Thoracic aorta (tissue), 2 donors: ENCODE results near the gene PITPNC1. TPM values are rescaled to one million over a fixed set of nuclear protein-coding genes. Genes with fewer than 3 reads are reported as not detected.
"Not testable (repeated sequence)": the region's sequence is repeated elsewhere in the genome, so short reads cannot be mapped to it uniquely, and the experiment has no call there.

Source experiments
- ATAC-seq: fragments of 150-250 bp; one replicate; pipeline ENCODE4 v1.8.0; 2017; ENCODE audit warnings: low read depth; ENCODE audit not compliant: insufficient number of reproducible peaks, low FRiP score
- DNase-seq: peaks from one replicate; pipeline ENCODE4 v3.0.0-alpha.2; 2020; ENCODE audit warnings: low spot score
- H3K27ac ChIP-seq, 2 donors: fragments of 200-600 bp; sonication (generic); 1 replicate in 1 of 2; 2 replicates in 1 of 2; pipeline ENCODE4 v1.5.1; 2016; ENCODE audit warnings: mild to moderate bottlenecking in 2 of 2, moderate library complexity in 2 of 2
- H3K27me3 ChIP-seq: fragments of 200-600 bp; sonication (generic); replicated peaks from 2 replicates; pipeline ENCODE4 v1.6.0; 2016; ENCODE audit warnings: mild to moderate bottlenecking; ENCODE audit not compliant: insufficient read depth
- H3K36me3 ChIP-seq: fragments of 200-600 bp; sonication (generic); one replicate; pipeline ENCODE4 v1.5.1; 2016
- H3K4me1 ChIP-seq, 2 donors: fragments of 200-600 bp; sonication (generic); 1 replicate in 1 of 2; 2 replicates in 1 of 2; pipeline versions ENCODE4 v1.5.1 to v1.6.0; 2016; ENCODE audit warnings: low read depth in 2 of 2, mild to moderate bottlenecking in 1 of 2; ENCODE audit not compliant: control insufficient read depth in 1 of 2
- H3K4me3 ChIP-seq: fragments of 200-600 bp; sonication (generic); 2 replicates; pipeline ENCODE4 v1.5.1; 2016; ENCODE audit warnings: mild to moderate bottlenecking
- H3K9me3 ChIP-seq: fragments of 200-600 bp; sonication (generic); 2 replicates; pipeline ENCODE4 v1.5.1; 2016
- CTCF ChIP-seq: fragments of 200-600 bp; sonication (generic); IDR thresholded peaks from one replicate; pipeline ENCODE4 v1.5.1; 2019; ENCODE audit warnings: antibody characterized with exemption
- total RNA-seq, 2 donors: library from RNA; depleted of rRNA; stranded (reverse); fragments of >200 nt; gene quantifications; one replicate each; pipeline versions ENCODE4 v1.1.0 to v1.2.3, GENCODE V29; 2016

Gene PITPNC1
- total RNA-seq, 2 donors from 2014 or later, result 8.4 to 28.8 TPM

- TF ChIP-seq CTCF, result no peak
- no peak for ATAC-seq
- Histone ChIP-seq H3K36me3 (no peaks in the 10 kb centered on the region), H3K4me3 (no peak overlapping the region), H3K9me3 (no peaks in the 10 kb centered on the region), H3K27me3 (no peaks in the 10 kb centered on the region), H3K27ac (no peak overlapping the region), H3K4me1 (no peaks in the 10 kb centered on the region)
- DNase-seq, result no peak
Measured at GRCh38 chr17:67629971-67630320, 252.9 kb downstream of the PITPNC1 start.

- H3K4me3 ChIP-seq, H3K9me3 ChIP-seq, H3K4me1 ChIP-seq, H3K36me3 ChIP-seq, H3K27ac ChIP-seq, ATAC-seq, H3K27me3 ChIP-seq, DNase-seq: not testable (repeated sequence)
Measured at GRCh38 chr17:67630836-67631235, 253.8 kb downstream of the PITPNC1 start.

- no peak overlapping the region for H3K4me3 ChIP-seq
- no peak for TF ChIP-seq CTCF
- no peak overlapping the region for H3K27ac ChIP-seq
- no peak for ATAC-seq
- H3K4me1 ChIP-seq, result no peaks in the 10 kb centered on the region
- H3K27me3 ChIP-seq, result no peaks in the 10 kb centered on the region
- DNase-seq, result no peak
- H3K9me3 ChIP-seq, result no peaks in the 10 kb centered on the region
- no peaks in the 10 kb centered on the region for H3K36me3 ChIP-seq
Measured at GRCh38 chr17:67632141-67632540, 255.1 kb downstream of the PITPNC1 start.

GRCh38 chr17:67633751-67634211, 256.7 kb downstream of the PITPNC1 start:
- H3K27me3 ChIP-seq, result no peaks in the 10 kb centered on the region
- no peak overlapping the region for H3K4me3 ChIP-seq
- no peaks in the 10 kb centered on the region for H3K4me1 ChIP-seq
- no peak for TF ChIP-seq CTCF
- no peak for DNase-seq
- ATAC-seq, result no peak
- H3K36me3 ChIP-seq, result no peaks in the 10 kb centered on the region
- H3K9me3 ChIP-seq, result no peaks in the 10 kb centered on the region
- no peak overlapping the region for H3K27ac ChIP-seq

GRCh38 chr17:67635681-67636080, 258.6 kb downstream of the PITPNC1 start:
- Histone ChIP-seq H3K27ac (no peak overlapping the region), H3K36me3 (no peaks in the 10 kb centered on the region), H3K4me1 (no peaks in the 10 kb centered on the region), H3K9me3 (no peaks in the 10 kb centered on the region), H3K27me3 (no peaks in the 10 kb centered on the region), H3K4me3 (no peak overlapping the region)
- DNase-seq (no peak), ATAC-seq (no peak)
- no peak for TF ChIP-seq CTCF

GRCh38 chr17:67636312-67636711, 259.2 kb downstream of the PITPNC1 start:
- Histone ChIP-seq H3K27me3 (no peaks in the 10 kb centered on the region), H3K36me3 (no peaks in the 10 kb centered on the region), H3K9me3 (no peaks in the 10 kb centered on the region), H3K27ac (no peak overlapping the region), H3K4me3 (no peak overlapping the region), H3K4me1 (no peaks in the 10 kb centered on the region)
- no peak for ATAC-seq
- no peak for DNase-seq
- TF ChIP-seq CTCF, result no peak
